ENCODE data around the gene CDK5RAP3.
A peak's percentile ranks its signal among the peaks of the same experiment; 100 is the strongest.
"Not testable (repeated sequence)": the region's sequence is repeated elsewhere in the genome, so short reads cannot be mapped to it uniquely, and the experiment has no call there.

CDK5RAP3 gene

GRCh38 chr17:48001197-48001596 lies 30.3 kb downstream of the CDK5RAP3 start:
- DNase-seq, result no peak

DNA sequence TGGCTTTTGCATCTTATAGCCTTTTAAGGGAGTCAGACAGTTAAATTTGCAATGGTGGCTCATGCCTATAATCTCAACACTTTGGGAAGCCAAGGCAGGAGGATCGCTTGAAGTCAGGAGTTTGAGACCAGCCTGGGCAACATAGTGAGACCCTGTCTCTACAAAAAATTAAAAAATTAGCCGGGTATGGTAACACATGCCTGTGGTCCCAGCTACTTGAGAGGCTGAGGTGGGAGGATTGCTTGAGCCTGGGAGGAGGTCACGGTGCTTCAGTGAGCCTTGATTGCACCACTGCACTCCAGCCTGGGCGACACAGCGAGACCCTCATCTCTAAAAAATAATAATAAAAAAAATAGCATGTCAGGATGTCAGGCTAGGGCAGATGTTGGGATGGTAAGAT lies 30.7 kb downstream of the CDK5RAP3 start:
- DNase-seq, result not testable (repeated sequence)

DNA sequence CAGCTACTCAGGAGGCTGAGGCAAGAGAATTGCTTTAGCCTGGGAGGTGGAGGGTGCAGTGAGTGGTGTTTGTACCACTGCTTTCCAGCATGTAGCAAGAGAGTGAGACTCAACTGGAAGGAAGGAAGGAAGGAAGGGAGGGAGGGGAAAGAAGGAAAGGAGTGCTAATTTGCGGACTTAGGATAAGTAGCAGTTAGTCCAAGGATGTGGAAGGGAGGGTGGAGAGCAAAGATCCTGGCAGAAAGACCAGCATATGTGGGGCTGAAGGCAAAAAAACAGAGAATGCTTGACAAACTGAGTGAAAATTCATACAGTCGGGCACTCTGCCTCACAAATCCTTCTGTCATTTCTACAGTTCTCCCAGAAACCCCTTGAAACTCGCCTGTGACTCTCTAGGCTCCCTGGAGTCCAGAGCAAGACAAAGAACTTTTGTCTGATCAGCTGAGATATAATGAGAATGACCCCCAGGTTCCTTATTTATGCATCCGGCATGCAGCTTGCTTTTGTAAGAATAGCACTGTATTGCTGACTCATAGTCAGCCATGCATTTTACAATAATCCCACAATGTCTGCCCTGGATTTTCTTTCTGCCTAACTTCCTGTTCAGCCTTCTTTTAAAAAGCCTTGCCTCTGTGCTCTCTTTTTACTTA lies 31.5 kb downstream of the CDK5RAP3 start:
- peak; percentile 83 for DNase-seq

GRCh38 chr17:48002916-48003416 lies 32.1 kb downstream of the CDK5RAP3 start:
- DNase-seq, result no peak

- DNase-seq, result no peak
Measured at GRCh38 chr17:48003417-48004151, 32.7 kb downstream of the CDK5RAP3 start.

GRCh38 chr17:48004983-48005382 lies 34.1 kb downstream of the CDK5RAP3 start:
- no peak for DNase-seq

- no peak for DNase-seq
Measured at GRCh38 chr17:48006936-48007709, 36.2 kb downstream of the CDK5RAP3 start.

GRCh38 chr17:48010193-48010592 lies 39.3 kb downstream of the CDK5RAP3 start:
- no peak for DNase-seq

DNA sequence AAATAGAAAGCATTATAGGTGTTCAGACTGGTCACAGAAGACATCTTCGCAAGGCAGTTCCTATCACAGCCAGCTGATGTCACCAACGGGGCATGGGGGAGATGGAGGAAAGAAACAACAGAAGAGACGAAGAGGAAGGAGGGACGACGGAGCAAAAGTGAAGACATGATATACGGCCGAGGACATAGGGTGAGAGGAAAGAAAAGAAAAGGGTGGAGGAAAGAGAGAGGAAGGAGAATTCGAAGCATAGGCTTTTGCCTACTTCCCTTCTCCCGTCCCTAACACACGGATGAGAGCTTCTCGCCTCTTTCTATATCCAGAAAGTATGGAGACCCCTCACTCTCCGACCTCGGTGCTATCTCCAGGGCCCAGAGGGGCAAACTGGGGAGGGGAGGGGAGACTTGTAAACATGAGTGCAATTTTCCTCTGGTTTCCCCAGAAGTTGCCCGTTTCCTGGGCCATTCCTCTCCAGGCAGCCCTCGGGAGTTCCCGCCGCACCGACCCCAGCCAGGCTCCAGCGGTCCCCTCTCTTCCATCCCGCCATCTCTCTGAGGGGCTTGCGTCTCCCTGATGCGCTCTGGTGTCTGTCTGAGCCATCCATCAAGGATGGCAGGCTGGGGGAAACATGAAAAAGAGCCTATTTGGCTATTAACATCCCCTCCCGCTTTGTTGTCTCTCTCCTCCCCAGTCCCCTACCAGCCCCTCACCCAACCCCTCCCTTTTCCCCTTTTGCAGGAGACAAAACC lies 40.7 kb downstream of the CDK5RAP3 start:
- no peak for DNase-seq

DNA sequence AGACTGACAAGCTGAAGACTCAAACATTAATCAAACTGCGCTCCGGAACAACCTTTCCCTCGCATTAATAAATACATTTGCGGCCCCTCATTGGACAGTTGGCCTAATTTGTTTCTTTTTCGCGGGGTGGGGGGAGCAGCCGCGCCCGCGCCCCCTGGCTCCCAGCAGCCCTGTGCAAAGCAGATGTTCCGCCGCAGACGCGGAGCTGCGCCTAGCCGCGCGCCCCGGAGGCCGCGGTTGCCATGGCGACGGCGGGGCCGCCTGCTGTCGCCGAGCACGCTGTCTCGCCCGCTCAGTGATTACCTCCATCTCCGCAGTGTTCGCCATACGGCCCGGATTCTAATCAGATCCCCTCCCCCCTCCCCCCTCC lies 41.2 kb downstream of the CDK5RAP3 start:
- no peak for DNase-seq

- DNase-seq, result no peak
Measured at GRCh38 chr17:48012654-48013053, 41.7 kb downstream of the CDK5RAP3 start.

DNA sequence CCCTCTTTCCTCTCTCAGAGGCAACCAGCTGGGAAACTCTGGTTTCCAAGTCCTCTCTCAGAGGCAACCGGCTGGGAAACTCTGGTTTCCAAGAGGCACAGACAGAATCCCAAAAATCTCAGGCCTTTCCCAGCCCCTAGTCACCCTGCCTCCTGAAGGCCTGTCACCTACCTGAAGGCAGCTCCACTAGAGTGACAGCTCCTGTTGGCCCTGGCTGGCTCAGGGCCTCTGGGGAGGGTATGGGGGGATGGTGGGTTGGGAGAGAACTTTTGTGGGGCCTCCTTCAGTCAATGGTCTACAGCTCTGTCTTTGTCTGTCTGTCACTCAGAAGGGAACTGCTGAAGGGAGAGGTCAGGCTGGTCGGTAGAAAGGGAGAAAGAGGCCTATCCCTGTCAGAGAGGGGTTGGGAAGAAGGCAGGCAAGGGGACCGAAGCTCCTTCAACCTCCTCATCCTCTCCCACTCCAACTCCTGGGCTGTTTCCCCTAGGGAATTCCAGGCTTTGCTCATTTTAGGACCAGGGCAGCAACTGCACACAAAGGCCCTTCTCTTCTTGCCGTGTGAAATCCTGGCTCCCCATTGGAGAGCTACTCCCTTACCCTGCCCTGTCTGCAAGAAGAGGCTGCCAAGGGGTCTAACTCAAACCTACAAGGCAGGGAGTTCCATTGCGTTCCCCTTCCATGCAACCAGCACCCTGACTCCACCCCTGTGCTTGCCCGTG lies 43.1 kb downstream of the CDK5RAP3 start:
- no peak for DNase-seq

GRCh38 chr17:48014595-48015111 lies 43.7 kb downstream of the CDK5RAP3 start:
- DNase-seq, result no peak

- no peak for DNase-seq
Measured at GRCh38 chr17:48016112-48016511, 45.2 kb downstream of the CDK5RAP3 start.

DNA sequence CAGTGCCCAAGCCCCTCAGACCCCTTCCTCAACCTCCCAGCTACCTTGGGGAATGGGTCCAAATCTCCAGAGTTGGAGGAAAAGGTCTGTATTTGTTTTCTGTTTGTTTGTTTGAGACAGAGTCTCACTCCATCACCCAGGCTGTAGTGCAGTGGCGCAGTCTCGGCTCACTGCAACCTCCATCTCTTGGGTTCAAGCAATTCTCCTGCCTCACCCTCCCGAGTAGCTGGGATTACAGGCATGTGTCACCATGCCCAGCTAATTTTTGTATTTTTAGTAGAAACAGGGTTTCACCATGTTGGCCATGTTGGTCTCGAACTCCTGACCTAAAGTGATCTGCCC lies 46.9 kb downstream of the CDK5RAP3 start:
- DNase-seq, result not testable (repeated sequence)

GRCh38 chr17:48021934-48022333 lies 51.0 kb downstream of the CDK5RAP3 start:
- DNase-seq, result peak; percentile 70

- DNase-seq, result no peak
Measured at GRCh38 chr17:48022901-48023300, 52.0 kb downstream of the CDK5RAP3 start.

DNA sequence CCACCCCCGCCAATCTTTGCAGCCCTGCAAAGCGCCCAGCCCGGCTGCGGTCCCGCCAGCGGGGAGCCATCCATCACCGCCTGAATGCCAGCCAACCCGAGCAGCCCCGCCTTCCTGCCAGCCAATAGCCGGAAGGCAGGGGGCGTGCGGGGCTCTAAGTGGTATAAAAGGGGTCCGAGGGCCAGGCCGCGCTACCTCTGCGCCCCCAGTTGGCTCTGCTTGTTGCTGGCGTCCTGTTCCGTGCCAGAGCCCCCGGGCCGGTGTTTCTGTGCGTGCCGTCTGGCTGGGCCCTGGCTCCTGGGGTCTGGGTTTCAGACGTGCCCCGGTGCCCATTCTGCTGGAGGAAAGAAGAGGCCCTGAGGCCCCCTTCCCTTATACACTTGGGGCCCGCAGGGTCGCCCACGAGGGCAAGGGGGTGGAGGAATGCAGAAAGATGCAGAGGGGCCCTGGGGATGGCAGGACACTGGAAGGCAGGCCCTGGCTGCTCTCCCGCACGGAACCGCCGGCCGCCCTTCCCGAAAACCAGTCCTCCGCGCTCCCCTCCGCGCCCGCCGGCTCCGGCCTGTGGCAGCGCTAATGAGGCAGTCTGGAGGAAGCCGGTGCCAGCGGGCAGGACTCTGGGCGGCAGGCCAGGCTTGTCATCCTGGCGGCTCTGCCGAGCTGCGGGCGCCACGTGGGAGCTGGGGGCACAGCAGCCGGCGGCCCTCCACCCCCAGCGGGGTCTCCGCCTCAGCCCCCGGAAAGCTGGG lies 52.7 kb downstream of the CDK5RAP3 start:
- DNase-seq, result peak; percentile 34

DNA sequence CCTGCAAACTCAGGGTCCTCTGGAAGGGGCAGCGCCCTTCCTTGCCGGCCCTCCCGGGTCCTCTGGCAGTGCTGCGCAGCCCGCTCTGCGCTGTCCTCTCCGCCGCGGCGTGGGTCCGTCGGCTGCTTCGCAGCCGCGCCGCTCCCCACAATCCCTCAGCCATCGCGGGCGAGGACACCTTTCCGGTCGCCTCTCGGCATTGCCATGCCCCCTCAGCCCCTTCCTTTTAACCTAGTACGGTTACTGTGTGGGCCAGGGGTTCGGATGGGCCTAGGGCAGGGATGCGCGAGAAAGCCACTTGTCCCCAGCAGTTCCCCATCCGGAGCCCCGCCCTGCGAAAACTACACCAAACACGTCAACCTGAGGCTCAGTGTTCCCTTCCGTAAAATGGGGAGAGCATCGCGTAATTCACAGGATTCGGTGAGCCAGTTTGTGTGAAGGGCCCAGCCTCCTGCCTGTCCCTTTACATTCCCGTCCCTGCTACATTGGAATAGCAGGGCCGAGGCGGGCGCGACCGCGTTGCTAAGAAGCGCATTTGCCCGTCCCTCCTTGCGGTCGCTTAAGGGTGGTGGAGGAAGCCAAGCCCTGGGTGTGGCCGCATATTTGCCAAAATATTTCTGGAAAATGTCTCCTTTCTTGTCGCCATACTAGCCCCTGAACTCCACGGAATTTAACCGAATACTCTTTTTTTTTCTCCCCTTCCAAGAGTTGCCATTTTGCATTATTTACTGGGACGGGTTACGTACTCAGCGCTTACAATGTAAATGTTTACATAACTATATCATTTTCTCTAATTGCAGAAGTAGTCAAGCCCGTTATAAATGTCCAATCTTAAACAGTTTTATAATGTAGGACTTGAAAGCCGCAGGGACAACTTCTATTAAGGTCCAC lies 53.5 kb downstream of the CDK5RAP3 start:
- DNase-seq, result no peak
